WERI-Rb-1 (cell line): Measurements from ENCODE around the gene AVL9.

Source experiments
- DNase-seq: peaks from one replicate; pipeline ENCODE4 v3.0.0-alpha.2; 2020
- H3K27ac ChIP-seq: fragments of 250-450 bp; sonication (Bioruptor Pico); 2 replicates; pipeline ENCODE4 v1.5.1; 2020; ENCODE audit warnings: mild to moderate bottlenecking, moderate library complexity
- H3K27me3 ChIP-seq: fragments of 250-450 bp; sonication (Bioruptor Pico); 2 replicates; pipeline ENCODE4 v1.5.1; 2021; ENCODE audit warnings: mild to moderate bottlenecking, low read depth, moderate library complexity; ENCODE audit not compliant: insufficient read depth, severe bottlenecking
- H3K36me3 ChIP-seq: fragments of 250-450 bp; sonication (Bioruptor Pico); 2 replicates; pipeline ENCODE4 v1.5.1; 2020; ENCODE audit warnings: mild to moderate bottlenecking, moderate library complexity
- H3K4me3 ChIP-seq: 2 replicates; pipeline ENCODE4 v1.5.1; 2011; ENCODE audit warnings: low read depth, mild to moderate bottlenecking, control low read depth, low read length
- H3K9me3 ChIP-seq: fragments of 250-450 bp; sonication (Bioruptor Pico); 2 replicates; pipeline ENCODE4 v1.5.1; 2021; ENCODE audit warnings: mild to moderate bottlenecking, moderate library complexity; ENCODE audit not compliant: severe bottlenecking
- TF ChIP-seq, protein P1 (sequence below): IDR thresholded peaks from 2 replicates; pipeline ENCODE4 v1.5.1; 2011; ENCODE audit warnings: low read depth, mild to moderate bottlenecking, control low read depth, inconsistent platforms, low read length

AVL9 gene

DNA sequence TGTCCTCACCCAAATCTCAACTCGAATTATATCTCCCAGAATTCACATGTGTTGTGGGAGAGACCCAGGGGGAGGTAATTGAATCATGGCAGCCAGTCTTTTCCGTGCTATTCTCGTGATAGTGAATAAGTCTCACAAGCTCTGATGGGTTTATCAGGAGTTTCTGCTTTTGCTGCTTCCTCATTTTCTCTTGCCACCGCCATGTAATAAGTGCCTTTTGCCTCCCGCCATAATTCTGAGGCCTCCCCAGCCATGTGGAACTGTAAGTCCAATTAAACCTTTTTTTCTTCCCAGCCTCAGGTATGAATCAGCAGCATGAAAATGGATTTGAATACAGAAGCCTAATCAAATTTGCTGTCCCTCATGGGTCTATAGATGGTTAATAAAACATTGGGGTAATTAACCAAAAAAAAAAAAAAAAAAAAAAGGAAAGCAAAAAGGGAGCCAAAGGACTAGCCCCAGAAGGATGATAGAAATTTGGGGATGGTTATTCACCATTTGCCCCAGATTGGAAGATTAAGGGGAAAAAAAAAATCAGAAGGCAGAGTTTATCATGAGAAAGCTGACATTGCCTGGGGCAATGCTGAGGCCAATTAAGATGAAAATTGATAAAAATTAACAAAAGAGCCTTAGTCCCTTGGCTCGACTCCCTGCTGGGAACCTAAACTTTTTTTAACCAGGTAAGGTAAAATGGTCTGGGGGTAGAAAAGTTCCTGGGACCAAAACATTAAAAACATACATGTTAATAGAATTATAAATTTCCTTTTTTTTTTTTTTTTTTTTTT, 27.6 kb downstream of the AVL9 start:
- DNase-seq: no peak
- H3K27me3 ChIP-seq: no peaks in the 10 kb centered on the region
- peaks cover 14% of the 10 kb centered on the region for H3K9me3 ChIP-seq
- TF ChIP-seq, protein P1, sequence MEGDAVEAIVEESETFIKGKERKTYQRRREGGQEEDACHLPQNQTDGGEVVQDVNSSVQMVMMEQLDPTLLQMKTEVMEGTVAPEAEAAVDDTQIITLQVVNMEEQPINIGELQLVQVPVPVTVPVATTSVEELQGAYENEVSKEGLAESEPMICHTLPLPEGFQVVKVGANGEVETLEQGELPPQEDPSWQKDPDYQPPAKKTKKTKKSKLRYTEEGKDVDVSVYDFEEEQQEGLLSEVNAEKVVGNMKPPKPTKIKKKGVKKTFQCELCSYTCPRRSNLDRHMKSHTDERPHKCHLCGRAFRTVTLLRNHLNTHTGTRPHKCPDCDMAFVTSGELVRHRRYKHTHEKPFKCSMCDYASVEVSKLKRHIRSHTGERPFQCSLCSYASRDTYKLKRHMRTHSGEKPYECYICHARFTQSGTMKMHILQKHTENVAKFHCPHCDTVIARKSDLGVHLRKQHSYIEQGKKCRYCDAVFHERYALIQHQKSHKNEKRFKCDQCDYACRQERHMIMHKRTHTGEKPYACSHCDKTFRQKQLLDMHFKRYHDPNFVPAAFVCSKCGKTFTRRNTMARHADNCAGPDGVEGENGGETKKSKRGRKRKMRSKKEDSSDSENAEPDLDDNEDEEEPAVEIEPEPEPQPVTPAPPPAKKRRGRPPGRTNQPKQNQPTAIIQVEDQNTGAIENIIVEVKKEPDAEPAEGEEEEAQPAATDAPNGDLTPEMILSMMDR: no peak
- H3K27ac ChIP-seq: no peak overlapping the region
- no peak overlapping the region for H3K4me3 ChIP-seq
- H3K36me3 ChIP-seq: no peaks in the 10 kb centered on the region

- H3K36me3 ChIP-seq: no peaks in the 10 kb centered on the region
- TF ChIP-seq, protein P1: no peak
- no peak for DNase-seq
- peaks cover 7% of the 10 kb centered on the region for H3K9me3 ChIP-seq
- H3K27ac ChIP-seq: no peak overlapping the region
- no peak overlapping the region for H3K4me3 ChIP-seq
- H3K27me3 ChIP-seq: no peaks in the 10 kb centered on the region
Measured at GRCh38 chr7:32524631-32525030, 29.3 kb downstream of the AVL9 start.

GRCh38 chr7:32525839-32526238, 30.6 kb downstream of the AVL9 start:
- Histone ChIP-seq H3K4me3 (no peak overlapping the region), H3K36me3 (no peaks in the 10 kb centered on the region), H3K27me3 (no peaks in the 10 kb centered on the region), H3K9me3 (no peaks in the 10 kb centered on the region), H3K27ac (no peak overlapping the region)
- DNase-seq: no peak
- TF ChIP-seq, protein P1: no peak

DNA sequence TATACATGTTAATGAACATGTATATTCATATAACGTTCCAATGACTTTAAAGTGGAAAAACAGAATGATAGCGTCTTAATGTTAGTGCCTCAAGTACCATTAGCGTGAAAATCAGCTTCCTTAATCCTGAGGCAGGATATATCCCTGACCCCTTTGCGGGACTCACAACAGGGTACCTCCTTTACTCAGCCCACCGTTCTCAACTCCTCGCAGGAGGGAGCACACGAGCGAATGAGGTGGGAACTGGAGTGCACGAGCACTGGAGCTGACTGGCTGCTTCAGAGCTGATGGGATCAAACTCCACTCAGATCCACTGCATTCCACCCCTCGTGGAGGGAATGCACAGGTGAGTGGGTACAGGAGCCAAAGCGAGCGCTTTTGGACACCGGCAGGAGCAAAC, 36.1 kb downstream of the AVL9 start:
- DNase-seq: no peak
- TF ChIP-seq, protein P1: no peak
- no peak overlapping the region for H3K27ac ChIP-seq
- H3K36me3 ChIP-seq: no peaks in the 10 kb centered on the region
- no peak overlapping the region for H3K4me3 ChIP-seq
- no peaks in the 10 kb centered on the region for H3K27me3 ChIP-seq
- H3K9me3 ChIP-seq: no peaks in the 10 kb centered on the region

GRCh38 chr7:32532086-32532485, 36.8 kb downstream of the AVL9 start:
- Histone ChIP-seq H3K36me3 (no peaks in the 10 kb centered on the region), H3K27me3 (no peaks in the 10 kb centered on the region), H3K27ac (no peak overlapping the region), H3K4me3 (no peak overlapping the region), H3K9me3 (no peaks in the 10 kb centered on the region)
- DNase-seq: no peak
- TF ChIP-seq, protein P1: no peak

DNA sequence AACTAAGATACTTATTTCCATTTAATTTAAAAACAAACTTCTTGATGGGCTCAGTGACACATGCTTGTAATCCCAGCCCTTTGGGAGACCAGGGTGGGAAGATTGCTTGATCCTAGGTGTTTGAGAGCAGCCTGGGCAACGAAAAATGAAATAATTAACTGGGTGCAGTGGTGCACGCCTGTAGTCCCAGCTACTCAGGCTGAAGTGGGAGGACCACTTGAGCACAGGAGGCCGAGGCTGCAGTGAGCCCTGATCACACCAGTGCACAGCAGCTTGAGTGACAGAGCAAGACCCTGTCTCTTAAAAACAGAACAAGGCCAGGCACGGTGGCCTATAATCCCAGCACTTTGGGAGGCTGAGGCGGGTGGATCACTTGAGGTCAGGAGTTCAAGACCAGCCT, 37.4 kb downstream of the AVL9 start:
- Histone ChIP-seq H3K27ac (no peak overlapping the region), H3K36me3 (no peaks in the 10 kb centered on the region), H3K9me3 (no peaks in the 10 kb centered on the region), H3K27me3 (no peaks in the 10 kb centered on the region), H3K4me3 (no peak overlapping the region)
- TF ChIP-seq, protein P1: no peak
- DNase-seq: no peak
